Peyer's patch (tissue), 4 donors: Measurements from ENCODE around the gene EIF2AK2. TPM values are rescaled to one million over a fixed set of nuclear protein-coding genes. Genes with fewer than 3 reads are reported as not detected.

Experiments used
- DNase-seq, 3 donors: peaks; one replicate each; pipeline ENCODE4 v3.0.0-alpha.2; 2017 to 2019
- H3K27ac ChIP-seq, 4 donors: fragments of 200-600 bp; sonication (generic); one replicate each; pipeline ENCODE4 v1.5.1; 2016 to 2019
- H3K27me3 ChIP-seq, 2 donors: fragments of 200-600 bp; sonication (generic); one replicate each; pipeline ENCODE4 v1.5.1; 2019
- H3K36me3 ChIP-seq, 3 donors: fragments of 200-600 bp; sonication (generic); one replicate each; pipeline ENCODE4 v1.5.1; 2016 to 2019
- H3K4me1 ChIP-seq, 4 donors: fragments of 200-600 bp; sonication (generic); one replicate each; pipeline ENCODE4 v1.5.1; 2016 to 2019
- H3K4me3 ChIP-seq, 4 donors: fragments of 200-600 bp; sonication (generic); 1 replicate in 3 of 4; 2 replicates in 1 of 4; pipeline ENCODE4 v1.5.1; 2016 to 2019; ENCODE audit warnings: mild to moderate bottlenecking in 1 of 4
- H3K9me3 ChIP-seq, 4 donors: fragments of 200-600 bp; sonication (generic); one replicate each; pipeline ENCODE4 v1.5.1; 2016 to 2019; ENCODE audit warnings: mild to moderate bottlenecking in 1 of 4
- CTCF ChIP-seq, 6 experiments: fragments of 450-650 bp in 4 of 6; fragments of 200-600 bp in 2 of 6; sonication (generic) in 1 of 6; IDR thresholded peaks; one replicate each; pipeline ENCODE4 v1.5.1; 2017 to 2019; ENCODE audit warnings: antibody characterized with exemption in 6 of 6, mild to moderate bottlenecking in 3 of 6, moderate library complexity in 1 of 6
- POLR2A ChIP-seq, 2 donors: fragments of 450-650 bp; IDR thresholded peaks; one replicate each; pipeline ENCODE4 v1.5.1; 2017; ENCODE audit warnings: antibody characterized with exemption in 2 of 2, mild to moderate bottlenecking in 2 of 2, moderate library complexity in 2 of 2
- total RNA-seq, 4 donors: library from RNA; depleted of rRNA; stranded (reverse); fragments of >200 nt; gene quantifications; one replicate each; pipeline ENCODE4 v1.1.0, GENCODE V29; 2016

Gene EIF2AK2
- total RNA-seq, 4 donors from 2014 or later: 18.7 to 31.2 (median 25.7) TPM

DNA sequence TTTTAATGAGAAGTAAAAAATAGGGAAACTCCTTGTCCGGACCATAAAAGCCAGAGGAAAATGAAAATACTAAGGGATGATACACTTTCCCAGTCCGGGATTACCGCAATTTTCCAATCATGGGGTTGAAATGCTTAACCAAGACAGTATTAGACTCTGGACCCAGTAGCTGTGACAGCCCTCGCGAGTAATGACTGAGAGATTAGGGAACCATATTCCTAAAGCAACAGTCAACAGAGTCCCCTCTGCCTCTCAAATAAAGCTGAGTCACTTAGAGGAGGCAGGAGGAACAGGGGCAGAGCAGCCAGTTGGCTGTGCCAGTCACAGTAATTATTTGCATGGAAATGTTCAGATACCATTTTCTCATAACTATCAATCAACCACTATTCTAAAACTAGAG lies 37.6 kb downstream of the EIF2AK2 start:
- Histone ChIP-seq H3K36me3 (peaks cover 0 to 51% (median 0%) of the 10 kb centered on the region in 3 donors), H3K9me3 (no peaks in the 10 kb centered on the region), H3K27ac (no peak overlapping the region), H3K4me3 (no peak overlapping the region), H3K27me3 (no peaks in the 10 kb centered on the region), H3K4me1 (no peaks in the 10 kb centered on the region)
- no peak for TF ChIP-seq POLR2A (IDR thresholded peaks at IDR 0.05)
- no peak for TF ChIP-seq CTCF (IDR thresholded peaks at IDR 0.05)
- no peak for DNase-seq

- no peaks in the 10 kb centered on the region for H3K9me3 ChIP-seq
- H3K4me3 ChIP-seq: no peak overlapping the region
- H3K4me1 ChIP-seq: no peaks in the 10 kb centered on the region
- H3K27ac ChIP-seq: no peak overlapping the region
- TF ChIP-seq POLR2A (IDR thresholded peaks at IDR 0.05) (no peak), CTCF (IDR thresholded peaks at IDR 0.05) (no peak)
- H3K36me3 ChIP-seq: peaks cover 0 to 55% (median 0%) of the 10 kb centered on the region in 3 donors
- H3K27me3 ChIP-seq: no peaks in the 10 kb centered on the region
- DNase-seq: no peak
These were observed 39.2 kb downstream of the EIF2AK2 start for GRCh38 chr2:37117566-37117965.

DNA sequence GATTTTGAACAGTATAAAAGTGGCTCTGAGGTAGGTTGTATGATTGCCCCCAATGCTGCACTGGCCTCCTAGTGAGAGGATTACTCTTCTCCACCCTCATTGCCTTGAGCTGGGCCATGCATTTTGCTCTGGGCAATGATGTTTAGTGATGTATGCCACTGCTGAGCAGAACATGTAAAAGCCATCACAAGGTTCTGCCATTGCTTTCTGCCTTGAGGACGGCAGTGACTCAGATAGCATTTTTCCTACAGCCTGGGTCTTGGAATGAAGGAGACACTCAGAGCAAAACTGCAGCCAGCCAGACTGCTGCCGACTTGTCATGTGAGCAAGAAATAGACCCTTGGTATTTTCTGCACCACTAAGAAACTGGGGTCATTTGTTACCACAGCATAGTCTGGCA lies 44.8 kb downstream of the EIF2AK2 start:
- H3K36me3 ChIP-seq: peaks cover 0 to 54% (median 6%) of the 10 kb centered on the region in 3 donors
- no peaks in the 10 kb centered on the region for H3K4me1 ChIP-seq
- H3K27me3 ChIP-seq: no peaks in the 10 kb centered on the region
- no peaks in the 10 kb centered on the region for H3K9me3 ChIP-seq
- TF ChIP-seq POLR2A (IDR thresholded peaks at IDR 0.05) (no peak), CTCF (IDR thresholded peaks at IDR 0.05) (no peak)
- DNase-seq: no peak
- no peak overlapping the region for H3K4me3 ChIP-seq
- H3K27ac ChIP-seq: no peak overlapping the region

DNA sequence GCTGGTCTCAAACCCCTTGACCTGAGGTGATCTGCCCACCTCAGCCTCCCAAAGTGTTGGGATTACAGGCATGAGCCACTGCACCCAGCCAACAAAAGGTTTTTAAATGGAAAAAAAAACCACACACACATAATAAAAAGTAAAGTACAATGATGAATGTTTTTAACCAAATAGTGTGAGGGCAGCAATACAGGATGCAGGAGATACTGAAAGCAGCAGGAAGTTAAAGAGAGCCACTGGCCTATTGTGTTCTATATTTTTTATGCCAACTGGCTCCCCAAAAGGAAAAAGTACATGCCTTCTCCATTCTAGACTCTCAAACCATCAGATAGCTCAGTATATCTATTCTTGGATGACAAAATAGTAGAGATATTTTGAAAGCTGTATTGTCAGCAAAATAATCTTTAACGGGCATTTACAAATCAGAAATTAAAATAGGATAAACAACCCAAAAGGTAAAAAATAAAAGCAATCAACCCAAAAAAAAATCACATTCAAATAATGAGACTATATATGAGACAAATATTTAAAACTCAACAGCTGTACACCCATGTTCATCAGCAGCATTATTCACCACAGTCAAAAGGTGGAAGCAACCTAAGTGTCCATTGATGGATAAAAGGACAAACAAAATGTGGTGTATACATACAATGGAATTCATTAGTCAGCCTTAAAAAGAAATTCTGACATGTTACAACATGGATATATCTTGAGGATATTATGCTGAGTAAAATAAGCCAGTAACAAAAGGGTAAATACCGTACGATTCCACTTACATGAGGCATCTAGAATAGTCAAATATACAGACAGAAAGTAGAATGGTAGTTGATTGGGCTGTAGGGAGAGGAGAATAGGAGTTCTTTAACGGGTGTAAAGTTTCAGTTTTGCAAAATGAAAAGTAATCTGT lies 46.2 kb downstream of the EIF2AK2 start:
- Histone ChIP-seq H3K4me3 (no peak overlapping the region), H3K27me3 (no peaks in the 10 kb centered on the region), H3K4me1 (no peaks in the 10 kb centered on the region), H3K27ac (no peak overlapping the region), H3K9me3 (no peaks in the 10 kb centered on the region), H3K36me3 (peaks cover 0 to 54% (median 6%) of the 10 kb centered on the region in 3 donors)
- TF ChIP-seq CTCF (IDR thresholded peaks at IDR 0.05) (no peak), POLR2A (IDR thresholded peaks at IDR 0.05) (no peak)
- no peak for DNase-seq

GRCh38 chr2:37109523-37109922 lies 47.3 kb downstream of the EIF2AK2 start:
- peaks cover 0 to 64% (median 6%) of the 10 kb centered on the region in 3 donors for H3K36me3 ChIP-seq
- TF ChIP-seq CTCF (IDR thresholded peaks at IDR 0.05) (no peak), POLR2A (IDR thresholded peaks at IDR 0.05) (no peak)
- no peaks in the 10 kb centered on the region for H3K27me3 ChIP-seq
- no peaks in the 10 kb centered on the region for H3K9me3 ChIP-seq
- H3K27ac ChIP-seq: no peak overlapping the region
- H3K4me1 ChIP-seq: no peaks in the 10 kb centered on the region
- no peak for DNase-seq
- no peak overlapping the region for H3K4me3 ChIP-seq
